H9 (cell line): ENCODE measurements around the gene FYN. TPM values are rescaled to one million over a fixed set of nuclear protein-coding genes. Genes with fewer than 3 reads are reported as not detected.

Experiments
- DNase-seq: peaks from one replicate; pipeline ENCODE4 v3.0.0-alpha.2; 2017
- H2AFZ ChIP-seq: one replicate; pipeline ENCODE4 v1.6.1; 2013; ENCODE audit warnings: mild to moderate bottlenecking, low read length, control low read depth, moderate library complexity
- H2AK5ac ChIP-seq: 2 replicates; pipeline ENCODE4 v1.6.1; 2013; ENCODE audit warnings: low read length, control low read depth, mixed read lengths; ENCODE audit not compliant: insufficient read length
- H2BK120ac ChIP-seq: one replicate; pipeline ENCODE4 v1.6.1; 2013; ENCODE audit warnings: low read depth, mild to moderate bottlenecking, low read length, control low read depth, inconsistent platforms; ENCODE audit not compliant: poor library complexity, severe bottlenecking
- H2BK12ac ChIP-seq: 2 replicates; pipeline ENCODE4 v1.6.1; 2013; ENCODE audit warnings: low read length, control low read depth, mixed read lengths, low read depth; ENCODE audit not compliant: insufficient read length
- H2BK15ac ChIP-seq: 2 replicates; pipeline ENCODE4 v1.6.1; 2013; ENCODE audit warnings: low read depth, low read length, control low read depth
- H2BK20ac ChIP-seq: one replicate; pipeline ENCODE4 v1.6.1; 2013; ENCODE audit warnings: low read depth, mild to moderate bottlenecking, low read length, control low read depth, inconsistent platforms; ENCODE audit not compliant: poor library complexity, severe bottlenecking
- H2BK5ac ChIP-seq: 2 replicates; pipeline ENCODE4 v1.6.1; 2013; ENCODE audit warnings: low read length, control low read depth, mixed read lengths; ENCODE audit not compliant: insufficient read length
- H3K14ac ChIP-seq: 2 replicates; pipeline ENCODE4 v1.6.1; 2013; ENCODE audit warnings: low read length, control low read depth; ENCODE audit not compliant: insufficient read depth
- H3K18ac ChIP-seq: 2 replicates; pipeline ENCODE4 v1.6.1; 2013; ENCODE audit warnings: low read depth, mild to moderate bottlenecking, mixed read lengths, low read length, control low read depth; ENCODE audit not compliant: insufficient read length
- H3K23ac ChIP-seq: 2 replicates; pipeline ENCODE4 v1.6.1; 2013; ENCODE audit warnings: low read length, control low read depth, mixed read lengths, low read depth; ENCODE audit not compliant: insufficient read length
- H3K23me2 ChIP-seq: 2 replicates; pipeline ENCODE4 v1.6.1; 2013; ENCODE audit warnings: low read depth, mild to moderate bottlenecking, mixed read lengths, low read length, control low read depth; ENCODE audit not compliant: insufficient read length, poor library complexity, severe bottlenecking
- H3K27ac ChIP-seq: 2 replicates; pipeline ENCODE4 v1.5.1; 2013; ENCODE audit warnings: low read length, control low read depth, mixed read lengths, low read depth; ENCODE audit not compliant: insufficient read length
- H3K27me3 ChIP-seq: 2 replicates; pipeline ENCODE4 v1.6.1; 2013; ENCODE audit warnings: low read length, control low read depth, inconsistent platforms; ENCODE audit not compliant: insufficient read depth
- H3K4ac ChIP-seq: 2 replicates; pipeline ENCODE4 v1.6.1; 2013; ENCODE audit warnings: low read depth, mild to moderate bottlenecking, control low read depth, inconsistent platforms, low read length, moderate library complexity
- H3K4me1 ChIP-seq: 2 replicates; pipeline ENCODE4 v1.6.1; 2013; ENCODE audit warnings: low read length, control low read depth, inconsistent platforms; ENCODE audit not compliant: insufficient read depth
- H3K4me2 ChIP-seq: 2 replicates; pipeline ENCODE4 v1.6.1; 2013; ENCODE audit warnings: low read length, control low read depth, mixed read lengths; ENCODE audit not compliant: insufficient read length, insufficient read depth
- H3K56ac ChIP-seq: 2 replicates; pipeline ENCODE4 v1.6.1; 2013; ENCODE audit warnings: low read depth, mild to moderate bottlenecking, mixed read lengths, low read length, control low read depth; ENCODE audit not compliant: insufficient read length
- H3K79me1 ChIP-seq: 2 replicates; pipeline ENCODE4 v1.6.1; 2013; ENCODE audit warnings: low read depth, mild to moderate bottlenecking, moderate library complexity, low read length, control low read depth, inconsistent platforms; ENCODE audit not compliant: insufficient read depth, poor library complexity, severe bottlenecking
- H3K79me2 ChIP-seq: 2 replicates; pipeline ENCODE4 v1.6.1; 2013; ENCODE audit warnings: low read length, control low read depth, inconsistent platforms; ENCODE audit not compliant: insufficient read depth
- H3K9ac ChIP-seq: 2 replicates; pipeline ENCODE4 v1.6.1; 2013; ENCODE audit warnings: low read length, control low read depth, mixed read lengths; ENCODE audit not compliant: insufficient read length; ENCODE audit errors: extremely low read depth
- H3K9me3 ChIP-seq: one replicate; pipeline ENCODE4 v1.6.1; 2013; ENCODE audit warnings: low read depth, low read length, inconsistent platforms; ENCODE audit not compliant: control insufficient read depth
- H3T11ph ChIP-seq: one replicate; pipeline ENCODE4 v1.6.1; 2013; ENCODE audit warnings: mild to moderate bottlenecking, low read length, control low read depth, inconsistent platforms
- H4K20me1 ChIP-seq: one replicate; pipeline ENCODE4 v1.6.1; 2013; ENCODE audit not compliant: control insufficient read depth, insufficient read length, insufficient read depth
- H4K5ac ChIP-seq: 2 replicates; pipeline ENCODE4 v1.6.1; 2013; ENCODE audit warnings: low read depth, mild to moderate bottlenecking, mixed read lengths, low read length, control low read depth; ENCODE audit not compliant: insufficient read length
- H4K8ac ChIP-seq: replicated peaks from 2 replicates; pipeline ENCODE4 v1.6.1; 2013; ENCODE audit warnings: low read length, control low read depth, mixed read lengths, low read depth; ENCODE audit not compliant: insufficient read length
- H4K91ac ChIP-seq: 2 replicates; pipeline ENCODE4 v1.6.1; 2013; ENCODE audit warnings: low read depth, mild to moderate bottlenecking, moderate library complexity, mixed read lengths, low read length, control low read depth; ENCODE audit not compliant: insufficient read length
- H3K27ac Mint-ChIP-seq, 3 experiments: 2 replicates in 2 of 3; 3 replicates in 1 of 3; pipeline ENCODE4 v1.8.0; 2020 to 2021; ENCODE audit warnings: mixed read lengths in 3 of 3, mild to moderate bottlenecking in 1 of 3, moderate library complexity in 1 of 3
- H3K27me3 Mint-ChIP-seq: 2 replicates; pipeline ENCODE4 v1.8.0; 2021; ENCODE audit warnings: low read depth, mild to moderate bottlenecking, moderate library complexity, mixed read lengths
- H3K36me3 Mint-ChIP-seq, 3 experiments: 2 replicates in 2 of 3; 3 replicates in 1 of 3; pipeline ENCODE4 v1.8.0; 2020 to 2021; ENCODE audit warnings: low read depth in 3 of 3, mixed read lengths in 3 of 3; ENCODE audit not compliant: insufficient read depth in 1 of 3
- H3K4me1 Mint-ChIP-seq, 2 experiments: 2 replicates each; pipeline ENCODE4 v1.8.0; 2020; ENCODE audit warnings: mixed read lengths in 2 of 2
- H3K4me3 Mint-ChIP-seq, 2 experiments: 2 replicates in 1 of 2; 3 replicates in 1 of 2; pipeline ENCODE4 v1.8.0; 2020 to 2021; ENCODE audit warnings: mild to moderate bottlenecking in 2 of 2, mixed read lengths in 2 of 2, moderate library complexity in 1 of 2
- H3K9me3 Mint-ChIP-seq, 2 experiments: 2 replicates in 1 of 2; 3 replicates in 1 of 2; pipeline ENCODE4 v1.8.0; 2020; ENCODE audit warnings: mild to moderate bottlenecking in 2 of 2, mixed read lengths in 2 of 2, moderate library complexity in 1 of 2
- CTCF ChIP-seq: fragments of 200-600 bp; sonication (generic); conservative IDR thresholded peaks from 3 replicates; pipeline ENCODE4 v1.8.0; 2021; ENCODE audit warnings: antibody characterized with exemption, mild to moderate bottlenecking
- whole genome bisulfite sequencing: extraction: QIAGEN DNeasy Blood & Tissue Kit; methylation state at CpG from one replicate; pipeline ENCODE4 v1.1.7; 2013; ENCODE audit warnings: missing lambda C conversion rate, low lambda C conversion rate, mixed read lengths; ENCODE audit not compliant: insufficient read length; ENCODE audit errors: extremely low coverage; 5-methylcytosine and 5-hydroxymethylcytosine counted together
- total RNA-seq: library from RNA; stranded (reverse); gene quantifications from 2 replicates; pipeline ENCODE4 v1.2.1, GENCODE V29; 2021

Gene FYN
- total RNA-seq, 1 experiment from 2014 or later, result 64.8 TPM

GRCh38 chr6:111653979-111654378 is 219.3 kb downstream of the FYN start:
- Histone ChIP-seq H2BK12ac (no peak overlapping the region), H3K14ac (no peak overlapping the region), H3K18ac (no peak overlapping the region), H4K8ac (no peak overlapping the region), H3K23ac (no peak overlapping the region), H3K23me2 (no peaks in the 10 kb centered on the region), H3K79me1 (no peaks in the 10 kb centered on the region), H3K4me1 (no peaks in the 10 kb centered on the region; the same call in 1 of the 2 replicates), H3K9me3 (no peaks in the 10 kb centered on the region), H3K56ac (no peak overlapping the region), H2BK5ac (no peak overlapping the region), H2BK15ac (no peak overlapping the region), H4K91ac (no peak overlapping the region), H3K79me2 (no peaks in the 10 kb centered on the region), H3K27me3 (no peaks in the 10 kb centered on the region), H2BK20ac (no peak overlapping the region), H3T11ph (no peak overlapping the region), H4K20me1 (no peaks in the 10 kb centered on the region), H2AFZ (no peak overlapping the region), H3K4me2 (no peak overlapping the region), H3K4ac (no peak overlapping the region), H2AK5ac (no peak overlapping the region), H3K27ac (no peak overlapping the region), H4K5ac (no peak overlapping the region), H3K9ac (no peak overlapping the region), H2BK120ac (no peak overlapping the region)
- no peak for DNase-seq
- WGBS, result no CpG with 5 or more reads among the region's 2 CpGs
- Mint-ChIP-seq H3K4me3 (0 out of 5 replicates have a peak overlapping the region, but pooled peaks of 1 of the 2 experiments have one; percentile 36), H3K36me3 (peaks cover 0 to 5% (median 2%) of the 10 kb centered on the region in 3 experiments; a peak in 4 of 7 replicates), H3K4me1 (peaks cover 10 to 15% of the 10 kb centered on the region in 2 experiments), H3K9me3 (peaks cover 3 to 4% of the 10 kb centered on the region in 2 experiments; a peak in 4 of 5 replicates), H3K27me3 (no peaks in the 10 kb centered on the region; the same call in none of the 2 replicates), H3K27ac (peak overlapping the region in 1 of 3 experiments; percentile 75; a peak in 1 of 7 replicates)
- no peak for TF ChIP-seq CTCF
